ENCODE data around the gene SLC41A3.

The SLC41A3 gene

DNA sequence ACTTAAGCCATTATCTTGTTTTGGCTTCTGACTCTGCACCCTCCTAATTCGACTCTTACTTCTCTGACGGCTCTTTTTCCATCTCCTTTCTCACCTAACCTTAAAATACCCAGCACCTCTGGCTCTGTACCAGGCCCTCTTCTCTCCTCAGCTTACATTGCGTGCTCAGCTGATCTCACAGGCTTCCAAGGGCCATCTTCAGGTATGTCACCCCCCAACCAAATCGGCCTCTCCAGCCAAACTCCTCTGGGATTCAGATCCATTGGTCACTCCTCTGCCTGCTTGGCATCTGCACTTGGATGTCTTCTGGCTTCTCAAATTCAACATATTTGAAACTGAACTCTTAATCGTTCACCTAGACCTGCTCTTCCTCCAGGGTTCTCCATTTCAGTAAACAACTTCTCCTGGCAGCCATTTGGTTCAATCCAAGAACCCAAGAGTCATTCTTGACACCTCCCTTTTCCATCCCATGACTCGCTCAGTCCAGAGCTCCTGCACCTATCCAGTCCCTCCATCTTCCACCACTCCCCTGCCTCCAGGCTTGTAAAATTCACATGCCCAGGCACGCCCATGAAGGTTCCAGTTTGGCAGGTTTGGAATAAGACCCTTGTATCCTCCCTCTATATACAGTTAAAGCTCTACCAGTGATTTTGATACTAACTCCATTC is 35.2 kb upstream of the SLC41A3 start:
- Histone ChIP-seq H3K27me3 (peaks cover 7% of the 10 kb centered on the region), H3K4me1 (ENCODE audit: control insufficient read depth in 1 of 2, insufficient read depth in 1 of 2, low read depth in 1 of 2, low read length in 1 of 2) (no peaks in the 10 kb centered on the region), H3K27ac (no peak overlapping the region), H3K36me3 (no peaks in the 10 kb centered on the region), H3K9me3 (no peaks in the 10 kb centered on the region), H3K4me3 (ENCODE audit: low read depth in 1 of 2, low read length in 1 of 2) (no peak overlapping the region)
- TF ChIP-seq, protein P1, sequence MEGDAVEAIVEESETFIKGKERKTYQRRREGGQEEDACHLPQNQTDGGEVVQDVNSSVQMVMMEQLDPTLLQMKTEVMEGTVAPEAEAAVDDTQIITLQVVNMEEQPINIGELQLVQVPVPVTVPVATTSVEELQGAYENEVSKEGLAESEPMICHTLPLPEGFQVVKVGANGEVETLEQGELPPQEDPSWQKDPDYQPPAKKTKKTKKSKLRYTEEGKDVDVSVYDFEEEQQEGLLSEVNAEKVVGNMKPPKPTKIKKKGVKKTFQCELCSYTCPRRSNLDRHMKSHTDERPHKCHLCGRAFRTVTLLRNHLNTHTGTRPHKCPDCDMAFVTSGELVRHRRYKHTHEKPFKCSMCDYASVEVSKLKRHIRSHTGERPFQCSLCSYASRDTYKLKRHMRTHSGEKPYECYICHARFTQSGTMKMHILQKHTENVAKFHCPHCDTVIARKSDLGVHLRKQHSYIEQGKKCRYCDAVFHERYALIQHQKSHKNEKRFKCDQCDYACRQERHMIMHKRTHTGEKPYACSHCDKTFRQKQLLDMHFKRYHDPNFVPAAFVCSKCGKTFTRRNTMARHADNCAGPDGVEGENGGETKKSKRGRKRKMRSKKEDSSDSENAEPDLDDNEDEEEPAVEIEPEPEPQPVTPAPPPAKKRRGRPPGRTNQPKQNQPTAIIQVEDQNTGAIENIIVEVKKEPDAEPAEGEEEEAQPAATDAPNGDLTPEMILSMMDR (IDR thresholded peaks at IDR 0.05) = no peak

DNA sequence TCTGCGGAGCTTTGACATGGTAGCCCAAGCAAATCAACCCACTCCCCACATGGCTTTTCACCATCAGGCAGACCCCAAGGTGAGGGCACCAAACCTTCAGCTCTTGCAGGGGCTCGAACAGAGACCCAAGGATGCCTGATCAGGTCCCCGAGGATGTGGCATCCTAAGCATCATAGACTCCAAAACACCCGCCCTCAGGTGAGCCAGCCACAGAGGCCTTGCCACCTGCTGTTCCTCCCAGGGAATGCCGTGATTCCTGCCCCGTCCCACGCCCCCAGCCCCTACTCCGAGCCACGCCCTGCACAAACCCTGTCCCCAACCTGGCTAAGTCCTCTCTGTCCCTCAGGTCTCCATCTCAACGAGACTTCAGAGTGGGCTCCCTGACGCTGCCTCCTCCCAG is 34.7 kb upstream of the SLC41A3 start:
- no peaks in the 10 kb centered on the region for H3K4me1 ChIP-seq (ENCODE audit: control insufficient read depth in 1 of 2, insufficient read depth in 1 of 2, low read depth in 1 of 2, low read length in 1 of 2)
- peaks cover 7% of the 10 kb centered on the region for H3K27me3 ChIP-seq
- H3K27ac ChIP-seq = no peak overlapping the region
- no peaks in the 10 kb centered on the region for H3K9me3 ChIP-seq
- no peaks in the 10 kb centered on the region for H3K36me3 ChIP-seq
- no peak overlapping the region for H3K4me3 ChIP-seq (ENCODE audit: low read depth in 1 of 2, low read length in 1 of 2)
- TF ChIP-seq, protein P1 (IDR thresholded peaks at IDR 0.05) = no peak

DNA sequence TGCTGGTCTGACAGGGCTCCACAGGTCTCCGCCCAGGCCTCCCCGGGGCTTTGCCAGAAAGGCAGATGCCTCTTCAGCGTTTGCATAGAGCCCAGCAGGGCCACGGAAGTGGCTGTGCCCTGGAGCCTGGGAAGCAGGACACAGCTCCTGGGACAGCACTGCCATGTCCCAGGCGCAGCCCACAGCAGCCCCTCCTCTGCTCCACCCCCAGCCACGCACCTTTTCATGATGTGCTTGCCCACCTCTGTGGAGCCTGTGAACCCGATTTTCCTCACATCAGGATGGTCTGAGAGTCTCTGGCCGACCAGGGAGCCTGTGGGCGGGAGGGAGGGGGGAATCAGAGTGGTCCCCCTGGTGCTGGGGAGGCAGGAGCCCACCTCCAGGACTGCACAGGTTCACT is 33.9 kb upstream of the SLC41A3 start:
- Histone ChIP-seq H3K4me3 (ENCODE audit: low read depth in 1 of 2, low read length in 1 of 2) (no peak overlapping the region), H3K9me3 (no peaks in the 10 kb centered on the region), H3K4me1 (ENCODE audit: control insufficient read depth in 1 of 2, insufficient read depth in 1 of 2, low read depth in 1 of 2, low read length in 1 of 2) (no peaks in the 10 kb centered on the region), H3K27me3 (peaks cover 7% of the 10 kb centered on the region), H3K36me3 (no peaks in the 10 kb centered on the region), H3K27ac (no peak overlapping the region)
- TF ChIP-seq, protein P1 (IDR thresholded peaks at IDR 0.05) = no peak

DNA sequence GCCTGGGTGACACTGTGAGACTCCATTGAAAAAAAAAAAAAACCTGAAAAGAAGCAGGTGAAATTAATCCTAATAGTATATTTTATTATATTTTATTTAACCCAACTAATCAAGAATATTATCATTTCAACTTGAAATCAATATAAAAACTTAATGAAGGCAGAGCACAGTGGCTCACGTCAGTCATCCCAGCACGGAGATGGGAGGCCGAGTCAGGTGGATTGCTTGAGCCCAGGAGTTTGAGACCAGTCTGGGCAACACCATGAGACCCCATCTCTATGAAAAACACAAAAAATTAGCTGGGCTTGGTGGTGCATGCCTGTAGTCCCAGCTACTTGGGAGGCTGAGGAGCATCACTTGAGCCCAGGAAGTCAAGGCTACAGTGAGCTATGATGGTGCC is 33.3 kb upstream of the SLC41A3 start:
- no peaks in the 10 kb centered on the region for H3K36me3 ChIP-seq
- H3K27me3 ChIP-seq = peaks cover 7% of the 10 kb centered on the region
- no peak overlapping the region for H3K27ac ChIP-seq
- no peaks in the 10 kb centered on the region for H3K9me3 ChIP-seq
- no peak overlapping the region for H3K4me3 ChIP-seq (ENCODE audit: low read depth in 1 of 2, low read length in 1 of 2)
- no peaks in the 10 kb centered on the region for H3K4me1 ChIP-seq (ENCODE audit: control insufficient read depth in 1 of 2, insufficient read depth in 1 of 2, low read depth in 1 of 2, low read length in 1 of 2)
- TF ChIP-seq, protein P1 (IDR thresholded peaks at IDR 0.05) = no peak

DNA sequence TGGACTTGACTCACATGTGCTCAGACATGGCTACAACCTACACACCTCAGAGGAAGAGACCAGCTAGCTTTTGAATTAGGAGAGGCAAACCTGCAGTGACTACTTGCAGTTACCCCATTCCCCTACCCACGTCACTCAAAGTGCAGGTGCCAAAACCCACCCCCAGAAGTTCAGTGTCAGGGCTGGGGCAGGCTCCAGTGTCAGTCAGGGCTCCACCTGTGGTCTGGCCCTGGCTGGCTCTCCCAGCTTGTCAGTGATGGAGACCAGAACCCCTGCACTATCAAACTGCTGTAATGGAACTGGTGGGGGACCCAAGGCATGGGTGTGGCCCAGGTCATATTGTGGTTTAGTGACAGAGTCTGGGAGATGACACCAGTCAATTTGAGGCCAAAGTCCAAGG is 32.6 kb upstream of the SLC41A3 start:
- H3K4me3 ChIP-seq (ENCODE audit: low read depth in 1 of 2, low read length in 1 of 2) = no peak overlapping the region
- TF ChIP-seq, protein P1 (IDR thresholded peaks at IDR 0.05) = no peak
- H3K36me3 ChIP-seq = no peaks in the 10 kb centered on the region
- peaks cover 2% of the 10 kb centered on the region for H3K27me3 ChIP-seq
- H3K9me3 ChIP-seq = no peaks in the 10 kb centered on the region
- H3K27ac ChIP-seq = no peak overlapping the region
- no peaks in the 10 kb centered on the region for H3K4me1 ChIP-seq (ENCODE audit: control insufficient read depth in 1 of 2, insufficient read depth in 1 of 2, low read depth in 1 of 2, low read length in 1 of 2)
